ENCODE results near the gene BGN.

Gene BGN

GRCh38 chrX:153494541-153495361, at the start of gene BGN:
BGN (plus strand) TSS chrX:153494980; CDS start chrX:153504632, 9,652 bp downstream.
- peak within 1 kb of the TSS; percentile 10 for H3K9ac ChIP-seq (ENCODE audit: low read length)
- peaks cover 8% of the 10 kb centered on the region; the same call in 1 of the 2 replicates for H3K9me3 ChIP-seq (ENCODE audit: control insufficient read depth, insufficient read depth, low read depth, low read length)
- no peaks in the 10 kb centered on the region for H3K36me3 ChIP-seq (ENCODE audit: control insufficient read depth, insufficient read depth, low read length)
- H3K4me1 ChIP-seq (ENCODE audit: control insufficient read depth, insufficient read depth, low read length) = peaks cover 31% of the 10 kb centered on the region; the same call in 1 of the 2 replicates
- peaks cover 3% of the 10 kb centered on the region; the same call in 1 of the 2 replicates for H3K27me3 ChIP-seq (ENCODE audit: control insufficient read depth, insufficient read depth, low read length)
- H3K27ac ChIP-seq (ENCODE audit: low read depth, low read length) = no peak within 1 kb of the TSS
- peak within 1 kb of the TSS; percentile 58 for H3K4me3 ChIP-seq (ENCODE audit: low read depth, low read length)

GRCh38 chrX:153445106-153445855, 49.5 kb upstream of the BGN start:
- no peaks in the 10 kb centered on the region for H3K27me3 ChIP-seq (ENCODE audit: control insufficient read depth, insufficient read depth, low read length)

GRCh38 chrX:153445856-153446635, 48.7 kb upstream of the BGN start, which contains the start of gene TREX2:
TREX2 (minus strand) TSS chrX:153446056; CDS start chrX:153445430, 626 bp downstream.
- peaks cover 35% of the 10 kb centered on the region; the same call in 1 of the 2 replicates for H3K9me3 ChIP-seq (ENCODE audit: control insufficient read depth, insufficient read depth, low read depth, low read length)

More at GRCh38 chrX:153445106-153445855, 49.5 kb upstream of the BGN start:
- Histone ChIP-seq H3K4me3 (ENCODE audit: low read depth, low read length) (no peak overlapping the region), H3K36me3 (ENCODE audit: control insufficient read depth, insufficient read depth, low read length) (peaks cover 13% of the 10 kb centered on the region), H3K9me3 (ENCODE audit: control insufficient read depth, insufficient read depth, low read depth, low read length) (peaks cover 33% of the 10 kb centered on the region; the same call in 1 of the 2 replicates), H3K27ac (ENCODE audit: low read depth, low read length) (no peak overlapping the region), H3K4me1 (ENCODE audit: control insufficient read depth, insufficient read depth, low read length) (no peaks in the 10 kb centered on the region), H3K9ac (ENCODE audit: low read length) (no peak overlapping the region)

GRCh38 chrX:153446636-153446936, 48.2 kb upstream of the BGN start:
- Histone ChIP-seq H3K4me1 (ENCODE audit: control insufficient read depth, insufficient read depth, low read length) (no peaks in the 10 kb centered on the region), H3K9ac (ENCODE audit: low read length) (no peak overlapping the region), H3K4me3 (ENCODE audit: low read depth, low read length) (no peak overlapping the region), H3K36me3 (ENCODE audit: control insufficient read depth, insufficient read depth, low read length) (peaks cover 20% of the 10 kb centered on the region), H3K27me3 (ENCODE audit: control insufficient read depth, insufficient read depth, low read length) (no peaks in the 10 kb centered on the region), H3K27ac (ENCODE audit: low read depth, low read length) (no peak overlapping the region), H3K9me3 (ENCODE audit: control insufficient read depth, insufficient read depth, low read depth, low read length) (peaks cover 35% of the 10 kb centered on the region; the same call in 1 of the 2 replicates)

More at GRCh38 chrX:153445856-153446635, 48.7 kb upstream of the BGN start, which contains the start of gene TREX2:
- Histone ChIP-seq H3K9ac (ENCODE audit: low read length) (no peak within 1 kb of the TSS), H3K27ac (ENCODE audit: low read depth, low read length) (no peak within 1 kb of the TSS), H3K4me1 (ENCODE audit: control insufficient read depth, insufficient read depth, low read length) (no peaks in the 10 kb centered on the region), H3K4me3 (ENCODE audit: low read depth, low read length) (no peak within 1 kb of the TSS), H3K36me3 (ENCODE audit: control insufficient read depth, insufficient read depth, low read length) (peaks cover 20% of the 10 kb centered on the region), H3K27me3 (ENCODE audit: control insufficient read depth, insufficient read depth, low read length) (no peaks in the 10 kb centered on the region)

- H3K9me3 ChIP-seq (ENCODE audit: control insufficient read depth, insufficient read depth, low read depth, low read length) = peaks cover 35% of the 10 kb centered on the region; the same call in 1 of the 2 replicates
- no peaks in the 10 kb centered on the region for H3K4me1 ChIP-seq (ENCODE audit: control insufficient read depth, insufficient read depth, low read length)
- H3K27me3 ChIP-seq (ENCODE audit: control insufficient read depth, insufficient read depth, low read length) = no peaks in the 10 kb centered on the region
- H3K9ac ChIP-seq (ENCODE audit: low read length) = no peak overlapping the region
- H3K4me3 ChIP-seq (ENCODE audit: low read depth, low read length) = no peak overlapping the region
- peaks cover 20% of the 10 kb centered on the region for H3K36me3 ChIP-seq (ENCODE audit: control insufficient read depth, insufficient read depth, low read length)
- H3K27ac ChIP-seq (ENCODE audit: low read depth, low read length) = no peak overlapping the region
Observed at GRCh38 chrX:153446950-153447580, 47.7 kb upstream of the BGN start.

DNA sequence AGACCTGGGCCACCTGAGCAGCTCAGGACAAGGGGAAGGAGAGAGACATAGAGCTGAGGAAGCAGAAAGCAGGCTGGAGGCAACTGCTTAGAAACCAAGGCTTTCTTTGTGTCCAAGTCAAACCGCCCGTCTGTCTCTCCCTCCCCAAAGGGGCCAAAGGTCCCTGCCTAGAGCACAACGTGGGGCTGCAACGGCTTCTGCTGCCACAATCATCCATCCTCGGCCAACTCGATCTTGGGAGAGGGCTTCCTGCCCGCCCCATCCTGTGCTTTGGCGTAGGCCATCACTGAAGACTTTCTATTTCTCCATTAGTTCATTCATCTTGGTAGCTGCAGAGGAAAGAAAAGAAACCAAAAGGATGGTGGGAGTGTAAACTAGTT, 47.2 kb upstream of the BGN start:
- no peak overlapping the region for H3K27ac ChIP-seq (ENCODE audit: low read depth, low read length)
- H3K4me1 ChIP-seq (ENCODE audit: control insufficient read depth, insufficient read depth, low read length) = no peaks in the 10 kb centered on the region
- H3K9me3 ChIP-seq (ENCODE audit: control insufficient read depth, insufficient read depth, low read depth, low read length) = peaks cover 35% of the 10 kb centered on the region; the same call in 1 of the 2 replicates
- H3K9ac ChIP-seq (ENCODE audit: low read length) = no peak overlapping the region
- no peaks in the 10 kb centered on the region for H3K27me3 ChIP-seq (ENCODE audit: control insufficient read depth, insufficient read depth, low read length)
- peaks cover 20% of the 10 kb centered on the region for H3K36me3 ChIP-seq (ENCODE audit: control insufficient read depth, insufficient read depth, low read length)
- H3K4me3 ChIP-seq (ENCODE audit: low read depth, low read length) = no peak overlapping the region

DNA sequence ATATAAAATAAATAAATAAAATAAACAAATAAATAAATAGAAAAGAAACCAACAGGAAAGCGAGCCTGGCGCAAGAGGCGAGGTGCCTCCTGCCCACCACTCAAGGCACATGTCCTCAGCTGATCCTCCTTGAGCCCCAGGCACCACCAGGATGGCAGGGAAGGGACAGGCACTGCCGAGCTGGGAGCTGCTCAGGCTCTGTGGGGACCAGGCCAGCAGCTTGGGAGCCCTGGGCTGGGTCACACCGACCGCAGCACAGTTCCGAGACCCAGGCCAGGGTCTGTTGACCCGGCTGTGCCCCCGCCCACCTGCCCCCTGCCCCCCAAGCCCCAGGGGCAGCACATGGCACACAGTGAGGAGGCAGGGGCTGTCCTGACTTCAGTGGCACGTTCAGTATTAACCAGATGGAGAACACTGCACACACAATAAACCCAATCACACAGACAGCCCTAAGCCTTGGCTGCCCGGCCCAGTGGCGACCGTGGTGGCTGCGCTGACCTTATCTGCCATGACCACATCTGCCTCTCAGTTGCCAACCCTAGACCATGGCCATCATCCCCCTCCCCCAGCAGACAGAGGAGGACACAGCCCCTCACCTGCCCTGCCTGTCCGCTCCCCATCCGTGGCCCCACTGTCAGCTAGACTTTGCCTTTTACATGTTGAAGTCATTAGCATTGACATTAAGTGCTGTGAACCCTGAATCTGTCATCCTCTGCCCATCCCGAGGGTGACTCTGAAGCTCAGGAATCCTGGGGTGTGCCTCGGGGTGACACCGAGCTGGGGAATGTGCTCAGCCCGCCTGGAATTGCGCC, 46.0 kb upstream of the BGN start:
- Histone ChIP-seq H3K9me3 (ENCODE audit: control insufficient read depth, insufficient read depth, low read depth, low read length) (peaks cover 31% of the 10 kb centered on the region; the same call in 1 of the 2 replicates), H3K4me1 (ENCODE audit: control insufficient read depth, insufficient read depth, low read length) (no peaks in the 10 kb centered on the region), H3K36me3 (ENCODE audit: control insufficient read depth, insufficient read depth, low read length) (peaks cover 27% of the 10 kb centered on the region), H3K27ac (ENCODE audit: low read depth, low read length) (no peak overlapping the region), H3K4me3 (ENCODE audit: low read depth, low read length) (no peak overlapping the region), H3K9ac (ENCODE audit: low read length) (no peak overlapping the region), H3K27me3 (ENCODE audit: control insufficient read depth, insufficient read depth, low read length) (no peaks in the 10 kb centered on the region)

DNA sequence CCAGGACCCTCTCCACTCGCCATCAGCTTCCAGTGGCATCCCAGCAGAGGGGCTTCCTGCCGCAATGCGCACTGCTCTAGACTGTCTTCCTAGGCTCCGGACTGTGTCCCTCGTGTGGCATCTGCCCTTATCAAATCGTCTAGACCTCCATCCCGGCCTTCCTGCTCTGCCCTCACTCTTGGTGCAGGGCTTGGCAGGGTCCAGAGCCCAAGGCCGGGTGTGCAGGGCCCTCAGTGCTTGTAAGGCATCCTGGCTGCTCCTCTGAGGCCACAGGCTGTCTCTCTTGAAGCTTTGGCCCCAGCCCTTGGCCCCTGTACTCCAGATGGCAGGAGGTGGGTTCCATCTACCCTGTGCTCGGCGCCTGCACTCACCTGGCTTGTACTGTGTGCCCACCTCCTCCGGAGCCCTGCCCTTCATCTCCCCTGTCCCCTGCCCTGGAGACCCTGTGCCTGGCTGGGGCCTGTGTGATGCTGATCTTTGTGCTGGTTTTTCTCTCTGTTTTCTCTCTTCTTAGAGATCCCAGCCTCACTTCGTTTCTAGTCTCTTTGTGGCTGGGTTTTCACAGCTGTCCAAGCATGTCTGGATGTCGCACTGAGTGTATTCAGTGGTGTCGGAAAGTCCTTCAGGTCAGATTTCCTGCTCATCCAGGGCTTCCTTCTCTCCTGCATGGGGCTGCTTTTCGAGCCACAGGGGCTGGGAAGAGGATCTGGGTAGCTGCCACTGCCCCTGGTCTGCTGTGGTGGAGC, 45.2 kb upstream of the BGN start:
- Histone ChIP-seq H3K4me1 (ENCODE audit: control insufficient read depth, insufficient read depth, low read length) (no peaks in the 10 kb centered on the region), H3K36me3 (ENCODE audit: control insufficient read depth, insufficient read depth, low read length) (peaks cover 31% of the 10 kb centered on the region), H3K9ac (ENCODE audit: low read length) (no peak overlapping the region), H3K27ac (ENCODE audit: low read depth, low read length) (no peak overlapping the region), H3K4me3 (ENCODE audit: low read depth, low read length) (no peak overlapping the region), H3K27me3 (ENCODE audit: control insufficient read depth, insufficient read depth, low read length) (no peaks in the 10 kb centered on the region), H3K9me3 (ENCODE audit: control insufficient read depth, insufficient read depth, low read depth, low read length) (peaks cover 29% of the 10 kb centered on the region; the same call in 1 of the 2 replicates)

- Histone ChIP-seq H3K4me3 (ENCODE audit: low read depth, low read length) (no peak overlapping the region), H3K9ac (ENCODE audit: low read length) (no peak overlapping the region), H3K9me3 (ENCODE audit: control insufficient read depth, insufficient read depth, low read depth, low read length) (peaks cover 30% of the 10 kb centered on the region; the same call in 1 of the 2 replicates), H3K27me3 (ENCODE audit: control insufficient read depth, insufficient read depth, low read length) (no peaks in the 10 kb centered on the region), H3K36me3 (ENCODE audit: control insufficient read depth, insufficient read depth, low read length) (peaks cover 37% of the 10 kb centered on the region), H3K4me1 (ENCODE audit: control insufficient read depth, insufficient read depth, low read length) (no peaks in the 10 kb centered on the region), H3K27ac (ENCODE audit: low read depth, low read length) (no peak overlapping the region)
Observed at GRCh38 chrX:153450114-153450948, 44.4 kb upstream of the BGN start.
